Measurements from ENCODE around the gene ZBTB4. TPM values are rescaled to one million over a fixed set of nuclear protein-coding genes. Genes with fewer than 3 reads are reported as not detected.

The ZBTB4 gene
- total RNA-seq, 1 experiment from 2014 or later = 17.1 TPM

DNA sequence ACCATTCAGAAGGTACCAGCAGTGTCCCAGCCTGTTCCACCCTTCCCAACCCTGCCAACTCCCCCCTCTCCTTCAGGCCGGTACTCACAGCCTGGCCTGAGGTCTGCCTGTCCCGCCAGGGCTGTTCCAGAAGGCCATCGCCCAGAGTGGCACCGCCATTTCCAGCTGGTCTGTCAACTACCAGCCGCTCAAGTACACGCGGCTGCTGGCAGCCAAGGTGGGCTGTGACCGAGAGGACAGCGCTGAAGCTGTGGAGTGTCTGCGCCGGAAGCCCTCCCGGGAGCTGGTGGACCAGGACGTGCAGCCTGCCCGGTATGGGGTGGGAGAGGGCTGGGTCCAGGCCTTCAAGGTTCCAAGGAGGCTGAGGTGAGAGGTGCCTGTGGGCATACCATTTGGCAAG, 64.6 kb downstream of the ZBTB4 start:
- ChIA-PET POLR2A (no interaction called here), CTCF (no interaction called here), RAD21 (ENCODE audit: low non-redundant PET in 1 of 2, low total read pairs in 2 of 2, uncharacterized antibody in 2 of 2, unreplicated experiment in 2 of 2) (no interaction called here)
- TF ChIP-seq SRF (IDR thresholded peaks at IDR 0.05; ENCODE audit: low read depth) (no peak), TCF7L2 (IDR thresholded peaks at IDR 0.05; ENCODE audit: borderline replicate concordance, extremely low read depth, insufficient read depth, insufficient read length) (no peak), POLR2AphosphoS5 (IDR thresholded peaks at IDR 0.05; ENCODE audit: low read depth, low read length) (no peak), CEBPB (IDR thresholded peaks at IDR 0.05; ENCODE audit: low read depth) (no peak), EZH2phosphoT487 (IDR thresholded peaks at IDR 0.05; ENCODE audit: borderline replicate concordance) (no peak), EGR1 (IDR thresholded peaks at IDR 0.05; ENCODE audit: low read depth) (no peak), ZNF274 (IDR thresholded peaks at IDR 0.05; ENCODE audit: low read depth, low read length) (no peak), YY1 (IDR thresholded peaks at IDR 0.05; ENCODE audit: extremely low read depth, insufficient replicate concordance, low read depth, low read length) (no peak)
- TF ChIP-seq, protein P1, sequence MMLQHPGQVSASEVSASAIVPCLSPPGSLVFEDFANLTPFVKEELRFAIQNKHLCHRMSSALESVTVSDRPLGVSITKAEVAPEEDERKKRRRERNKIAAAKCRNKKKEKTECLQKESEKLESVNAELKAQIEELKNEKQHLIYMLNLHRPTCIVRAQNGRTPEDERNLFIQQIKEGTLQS (IDR thresholded peaks at IDR 0.05) = no peak
- TF ChIP-seq, protein P2, sequence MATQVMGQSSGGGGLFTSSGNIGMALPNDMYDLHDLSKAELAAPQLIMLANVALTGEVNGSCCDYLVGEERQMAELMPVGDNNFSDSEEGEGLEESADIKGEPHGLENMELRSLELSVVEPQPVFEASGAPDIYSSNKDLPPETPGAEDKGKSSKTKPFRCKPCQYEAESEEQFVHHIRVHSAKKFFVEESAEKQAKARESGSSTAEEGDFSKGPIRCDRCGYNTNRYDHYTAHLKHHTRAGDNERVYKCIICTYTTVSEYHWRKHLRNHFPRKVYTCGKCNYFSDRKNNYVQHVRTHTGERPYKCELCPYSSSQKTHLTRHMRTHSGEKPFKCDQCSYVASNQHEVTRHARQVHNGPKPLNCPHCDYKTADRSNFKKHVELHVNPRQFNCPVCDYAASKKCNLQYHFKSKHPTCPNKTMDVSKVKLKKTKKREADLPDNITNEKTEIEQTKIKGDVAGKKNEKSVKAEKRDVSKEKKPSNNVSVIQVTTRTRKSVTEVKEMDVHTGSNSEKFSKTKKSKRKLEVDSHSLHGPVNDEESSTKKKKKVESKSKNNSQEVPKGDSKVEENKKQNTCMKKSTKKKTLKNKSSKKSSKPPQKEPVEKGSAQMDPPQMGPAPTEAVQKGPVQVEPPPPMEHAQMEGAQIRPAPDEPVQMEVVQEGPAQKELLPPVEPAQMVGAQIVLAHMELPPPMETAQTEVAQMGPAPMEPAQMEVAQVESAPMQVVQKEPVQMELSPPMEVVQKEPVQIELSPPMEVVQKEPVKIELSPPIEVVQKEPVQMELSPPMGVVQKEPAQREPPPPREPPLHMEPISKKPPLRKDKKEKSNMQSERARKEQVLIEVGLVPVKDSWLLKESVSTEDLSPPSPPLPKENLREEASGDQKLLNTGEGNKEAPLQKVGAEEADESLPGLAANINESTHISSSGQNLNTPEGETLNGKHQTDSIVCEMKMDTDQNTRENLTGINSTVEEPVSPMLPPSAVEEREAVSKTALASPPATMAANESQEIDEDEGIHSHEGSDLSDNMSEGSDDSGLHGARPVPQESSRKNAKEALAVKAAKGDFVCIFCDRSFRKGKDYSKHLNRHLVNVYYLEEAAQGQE (IDR thresholded peaks at IDR 0.05; ENCODE audit: low read depth) = no peak
- H3K4me1 ChIP-seq (ENCODE audit: control insufficient read depth in 1 of 2, insufficient read depth in 2 of 2, low read length in 2 of 2) = peaks cover 0 to 3% of the 10 kb centered on the region in 2 experiments; a peak in 1 of 4 replicates
- H4K20me1 ChIP-seq (ENCODE audit: insufficient read depth) = no peaks in the 10 kb centered on the region
- DNase-seq (ENCODE audit: low read depth, low spot score) (no peak), ATAC-seq (no peak)
- no peak overlapping the region for H3K9ac ChIP-seq (ENCODE audit: low read length)
- no peaks in the 10 kb centered on the region for H3K9me3 ChIP-seq (ENCODE audit: control insufficient read depth in 1 of 2, insufficient read depth in 1 of 2, low read depth in 1 of 2, low read length in 2 of 2)
- no peak overlapping the region for H3K27ac ChIP-seq (ENCODE audit: low read depth, low read length)
- H3K4me2 ChIP-seq (ENCODE audit: low read length) = no peak overlapping the region
- no peaks in the 10 kb centered on the region for H3K79me2 ChIP-seq (ENCODE audit: insufficient read depth, low read length)
- no peaks in the 10 kb centered on the region for H3K27me3 ChIP-seq (ENCODE audit: insufficient read depth, low read length)
- no TSS peak for BruUV-seq (replicated peaks)
- intact Hi-C loops (cut with micrococcal nuclease) = no loop called here
- no peaks in the 10 kb centered on the region for H3K9me2 ChIP-seq (ENCODE audit: insufficient read depth)
- no peak overlapping the region for H2AFZ ChIP-seq (ENCODE audit: low read depth, low read length, poor library complexity, severe bottlenecking)
- no peak overlapping the region for H3K4me3 ChIP-seq (replicated peaks in 1 of 2; ENCODE audit: low read depth in 1 of 2, low read length in 2 of 2)
- peaks cover 3 to 4% of the 10 kb centered on the region in 2 experiments; a peak in 1 of 4 replicates for H3K36me3 ChIP-seq (ENCODE audit: control insufficient read depth in 1 of 2, insufficient read depth in 2 of 2, low read length in 2 of 2)

Data from HCT116 (cell line).